ENCODE results near the gene LRIT1.
A peak's percentile ranks its signal among the peaks of the same experiment; 100 is the strongest.

LRIT1 gene

GRCh38 chr10:84191106-84191505 is 50.2 kb downstream of the LRIT1 start:
- DNase-seq (ENCODE audit: low spot score): no peak

GRCh38 chr10:84190621-84191020 is 50.7 kb downstream of the LRIT1 start:
- DNase-seq (ENCODE audit: low spot score): no peak

GRCh38 chr10:84188815-84189214 is 52.5 kb downstream of the LRIT1 start:
- DNase-seq (ENCODE audit: low spot score): no peak

GRCh38 chr10:84185526-84186175 is 55.7 kb downstream of the LRIT1 start:
- DNase-seq (ENCODE audit: low spot score): peak; percentile 81

GRCh38 chr10:84184517-84184916 is 56.8 kb downstream of the LRIT1 start:
- DNase-seq (ENCODE audit: low spot score): no peak

GRCh38 chr10:84181631-84182030 is 59.7 kb downstream of the LRIT1 start:
- DNase-seq (ENCODE audit: low spot score): no peak

Measured in D341Med (cell line).